ENCODE data around the gene PPP1R15A. TPM values are rescaled to one million over a fixed set of nuclear protein-coding genes. Genes with fewer than 3 reads are reported as not detected.

The PPP1R15A gene
- total RNA-seq, 1 donor from 2014 or later: 76.4 TPM

DNA sequence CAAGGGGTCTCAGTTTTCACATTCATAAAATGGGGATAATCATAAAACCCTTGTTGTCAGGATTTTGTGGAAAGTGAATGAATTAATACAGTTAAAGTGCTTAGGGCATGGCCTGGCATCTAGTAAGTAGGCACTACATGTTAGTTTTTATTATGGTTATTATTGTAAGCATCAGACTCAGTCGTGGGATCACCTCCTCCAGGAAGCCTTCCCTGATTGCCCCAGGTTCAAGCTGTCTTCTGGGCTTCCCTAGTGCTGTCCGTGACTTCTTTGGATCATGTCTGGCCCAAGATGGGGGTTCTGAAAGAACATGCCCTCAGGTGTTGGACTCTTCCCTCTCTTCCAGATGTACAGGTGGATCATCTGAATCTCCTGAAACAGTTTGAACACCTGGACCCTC lies 38.6 kb downstream of the PPP1R15A start:
- Histone ChIP-seq H3K27ac (replicated peaks) (peak overlapping the region; percentile 76), H3K4me1 (peaks cover 29% of the 10 kb centered on the region), H3K9me3 (replicated peaks) (no peaks in the 10 kb centered on the region), H3K27me3 (ENCODE audit: low read depth) (no peaks in the 10 kb centered on the region), H3K36me3 (peaks cover 96% of the 10 kb centered on the region), H3K4me3 (no peak overlapping the region)
- TF ChIP-seq, protein P1, sequence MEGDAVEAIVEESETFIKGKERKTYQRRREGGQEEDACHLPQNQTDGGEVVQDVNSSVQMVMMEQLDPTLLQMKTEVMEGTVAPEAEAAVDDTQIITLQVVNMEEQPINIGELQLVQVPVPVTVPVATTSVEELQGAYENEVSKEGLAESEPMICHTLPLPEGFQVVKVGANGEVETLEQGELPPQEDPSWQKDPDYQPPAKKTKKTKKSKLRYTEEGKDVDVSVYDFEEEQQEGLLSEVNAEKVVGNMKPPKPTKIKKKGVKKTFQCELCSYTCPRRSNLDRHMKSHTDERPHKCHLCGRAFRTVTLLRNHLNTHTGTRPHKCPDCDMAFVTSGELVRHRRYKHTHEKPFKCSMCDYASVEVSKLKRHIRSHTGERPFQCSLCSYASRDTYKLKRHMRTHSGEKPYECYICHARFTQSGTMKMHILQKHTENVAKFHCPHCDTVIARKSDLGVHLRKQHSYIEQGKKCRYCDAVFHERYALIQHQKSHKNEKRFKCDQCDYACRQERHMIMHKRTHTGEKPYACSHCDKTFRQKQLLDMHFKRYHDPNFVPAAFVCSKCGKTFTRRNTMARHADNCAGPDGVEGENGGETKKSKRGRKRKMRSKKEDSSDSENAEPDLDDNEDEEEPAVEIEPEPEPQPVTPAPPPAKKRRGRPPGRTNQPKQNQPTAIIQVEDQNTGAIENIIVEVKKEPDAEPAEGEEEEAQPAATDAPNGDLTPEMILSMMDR (IDR thresholded peaks at IDR 0.05; ENCODE audit: borderline replicate concordance): no peak
- intact Hi-C loops (cut with micrococcal nuclease): no loop called here
- no peak for DNase-seq

DNA sequence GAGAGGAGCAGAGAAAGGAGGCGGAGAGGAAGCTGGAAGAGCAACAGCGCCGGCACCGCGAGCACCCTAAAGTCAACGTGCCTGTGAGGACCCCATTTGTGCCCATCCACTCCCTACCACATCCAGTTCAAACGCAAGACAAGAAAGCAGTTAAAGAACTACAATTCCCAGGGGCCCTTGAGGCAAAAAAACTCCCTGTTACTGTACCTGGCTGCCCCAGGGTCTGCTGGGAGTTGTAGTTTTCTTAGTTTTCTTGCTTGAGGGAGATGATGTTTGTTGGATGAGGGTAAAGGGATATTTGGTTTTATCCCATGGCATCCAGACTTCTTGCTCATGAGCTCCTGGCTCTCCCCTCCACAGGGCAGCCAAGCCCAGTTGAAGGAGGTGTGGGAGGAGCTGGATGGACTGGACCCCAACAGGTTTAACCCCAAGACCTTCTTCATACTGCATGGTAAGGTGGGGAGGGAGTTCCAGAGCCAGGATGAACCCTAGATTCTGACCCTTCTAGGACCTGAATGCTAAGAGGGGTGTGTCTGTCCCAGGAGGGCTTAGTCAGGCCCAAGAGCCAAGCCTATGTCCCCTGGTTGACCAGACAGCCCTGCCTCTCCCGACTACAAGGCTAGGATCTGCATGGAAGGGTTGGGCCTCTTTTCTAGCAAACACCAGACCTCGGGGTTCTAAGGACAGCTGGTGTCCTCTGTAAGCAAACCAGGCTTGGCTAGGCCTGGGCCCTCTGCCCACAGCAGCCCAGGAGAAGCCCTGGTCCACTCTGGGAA lies 41.1 kb downstream of the PPP1R15A start:
- intact Hi-C loops (cut with micrococcal nuclease): no loop called here
- DNase-seq: no peak
- no peak overlapping the region for H3K27ac ChIP-seq (replicated peaks)
- H3K4me3 ChIP-seq: no peak overlapping the region
- no peaks in the 10 kb centered on the region for H3K9me3 ChIP-seq (replicated peaks)
- H3K27me3 ChIP-seq (ENCODE audit: low read depth): no peaks in the 10 kb centered on the region
- H3K36me3 ChIP-seq: peaks cover 96% of the 10 kb centered on the region
- TF ChIP-seq, protein P1 (IDR thresholded peaks at IDR 0.05; ENCODE audit: borderline replicate concordance): no peak
- peaks cover 24% of the 10 kb centered on the region for H3K4me1 ChIP-seq

DNA sequence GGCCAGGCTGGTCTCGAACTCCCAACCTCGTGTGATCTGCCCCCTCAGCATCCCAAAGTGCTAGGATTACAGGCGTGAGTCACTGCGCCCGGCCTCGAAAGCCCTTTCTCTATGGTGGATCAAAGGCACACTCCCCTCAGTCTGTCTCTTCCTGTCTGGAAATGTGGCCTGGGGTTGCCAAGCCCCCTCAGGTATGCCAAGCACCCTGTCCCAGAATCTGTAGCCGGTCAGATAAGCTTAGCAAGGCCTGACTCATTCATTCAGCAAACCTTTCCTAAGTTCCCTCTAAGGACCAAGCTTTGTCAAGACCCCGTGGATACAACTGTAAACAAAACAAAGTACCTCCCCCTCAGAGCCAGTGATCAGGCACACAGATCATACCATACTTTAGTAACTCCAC lies 42.0 kb downstream of the PPP1R15A start:
- no peak overlapping the region for H3K4me3 ChIP-seq
- TF ChIP-seq, protein P1 (IDR thresholded peaks at IDR 0.05; ENCODE audit: borderline replicate concordance): no peak
- no peaks in the 10 kb centered on the region for H3K9me3 ChIP-seq (replicated peaks)
- H3K27ac ChIP-seq (replicated peaks): no peak overlapping the region
- no peaks in the 10 kb centered on the region for H3K27me3 ChIP-seq (ENCODE audit: low read depth)
- no peak for DNase-seq
- intact Hi-C loops (cut with micrococcal nuclease): no loop called here
- peaks cover 20% of the 10 kb centered on the region for H3K4me1 ChIP-seq
- H3K36me3 ChIP-seq: peaks cover 99% of the 10 kb centered on the region

DNA sequence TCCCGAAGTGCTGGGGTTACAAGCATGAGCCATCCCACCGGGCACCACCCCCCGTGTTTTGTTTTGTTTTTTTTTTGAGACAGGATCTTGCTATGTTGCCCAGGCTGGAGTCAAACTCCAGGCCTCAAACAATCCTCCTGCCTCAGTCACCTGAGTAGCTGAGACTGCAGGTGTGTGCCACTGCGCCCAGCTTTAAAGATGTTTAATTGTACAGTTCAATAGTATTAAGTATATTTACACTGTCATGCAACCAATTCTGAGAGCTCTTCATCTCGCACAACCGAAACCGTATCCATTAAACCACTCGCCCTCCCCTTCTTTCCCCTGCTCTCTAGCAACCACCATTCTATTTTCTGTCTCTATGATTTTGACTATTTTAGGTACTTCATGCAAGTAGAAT lies 43.5 kb downstream of the PPP1R15A start:
- Histone ChIP-seq H3K9me3 (replicated peaks) (no peaks in the 10 kb centered on the region), H3K27ac (replicated peaks) (no peak overlapping the region), H3K36me3 (peaks cover 97% of the 10 kb centered on the region), H3K4me3 (no peak overlapping the region), H3K4me1 (peaks cover 7% of the 10 kb centered on the region), H3K27me3 (ENCODE audit: low read depth) (no peaks in the 10 kb centered on the region)
- TF ChIP-seq, protein P1 (IDR thresholded peaks at IDR 0.05; ENCODE audit: borderline replicate concordance): no peak
- no peak for DNase-seq
- intact Hi-C loops (cut with micrococcal nuclease): no loop called here

DNA sequence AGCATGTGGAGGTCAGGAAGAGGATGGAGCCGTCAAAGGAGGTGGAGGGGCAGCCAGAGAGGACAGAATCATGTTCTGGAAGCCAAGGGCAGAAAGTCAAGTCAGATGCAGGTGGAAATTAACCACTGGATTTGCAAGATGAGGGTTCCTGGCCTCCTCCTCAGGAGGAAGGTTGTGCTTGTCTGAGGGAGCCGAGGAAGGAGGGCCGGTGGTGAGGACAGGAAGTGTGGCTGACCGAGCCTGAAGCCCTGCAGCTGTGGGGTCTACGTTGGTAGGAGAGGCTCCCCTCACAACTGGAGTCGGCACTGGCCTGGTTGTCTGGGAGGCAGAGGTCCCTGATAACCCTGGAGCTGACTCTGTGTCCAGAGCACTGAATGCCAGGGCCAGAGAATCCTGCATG lies 45.9 kb downstream of the PPP1R15A start:
- H3K27ac ChIP-seq (replicated peaks): no peak overlapping the region
- H3K36me3 ChIP-seq: peaks cover 92% of the 10 kb centered on the region
- H3K4me1 ChIP-seq: peaks cover 6% of the 10 kb centered on the region
- H3K27me3 ChIP-seq (ENCODE audit: low read depth): no peaks in the 10 kb centered on the region
- H3K4me3 ChIP-seq: no peak overlapping the region
- TF ChIP-seq, protein P1 (IDR thresholded peaks at IDR 0.05; ENCODE audit: borderline replicate concordance): no peak
- intact Hi-C loops (cut with micrococcal nuclease): no loop called here
- no peaks in the 10 kb centered on the region for H3K9me3 ChIP-seq (replicated peaks)
- no peak for DNase-seq
